Gastroesophageal sphincter (tissue), 4 donors: ENCODE results near the gene OR10A6. TPM values are rescaled to one million over a fixed set of nuclear protein-coding genes. Genes with fewer than 3 reads are reported as not detected.

Experiments
- ATAC-seq: fragments of 150-250 bp; one replicate; pipeline ENCODE4 v1.9.1; 2016; ENCODE audit warnings: mild to moderate bottlenecking, moderate library complexity
- H3K27ac ChIP-seq, 4 donors: fragments of 200-600 bp; sonication (generic) in 3 of 4; 1 replicate in 3 of 4; 2 replicates in 1 of 4; pipeline ENCODE4 v1.5.1; 2016 to 2019
- H3K27me3 ChIP-seq: fragments of 200-600 bp; sonication (generic); one replicate; pipeline ENCODE4 v1.5.1; 2019
- H3K36me3 ChIP-seq, 2 donors: fragments of 200-600 bp; sonication (generic); one replicate each; pipeline ENCODE4 v1.5.1; 2019; ENCODE audit warnings: control low read depth in 1 of 2
- H3K4me1 ChIP-seq, 3 donors: fragments of 200-600 bp; sonication (generic); 1 replicate in 2 of 3; 2 replicates in 1 of 3; pipeline ENCODE4 v1.5.1; 2016 to 2019; ENCODE audit warnings: control low read depth in 2 of 3
- H3K4me3 ChIP-seq, 2 donors: fragments of 200-600 bp; sonication (generic); one replicate each; pipeline ENCODE4 v1.5.1; 2019; ENCODE audit warnings: mild to moderate bottlenecking in 1 of 2, moderate library complexity in 1 of 2
- H3K9me3 ChIP-seq, 3 donors: fragments of 200-600 bp; sonication (generic); one replicate each; pipeline ENCODE4 v1.5.1; 2017 to 2019; ENCODE audit warnings: control low read depth in 2 of 3
- EP300 ChIP-seq: sonication (generic); formaldehyde crosslinking; IDR thresholded peaks from one replicate; pipeline ENCODE4 v1.6.1; 2017; ENCODE audit warnings: antibody characterized with exemption, mild to moderate bottlenecking
- POLR2A ChIP-seq, 2 donors: fragments of 450-650 bp; IDR thresholded peaks; one replicate each; pipeline ENCODE4 v1.6.1; 2017; ENCODE audit warnings: antibody characterized with exemption in 2 of 2, mild to moderate bottlenecking in 2 of 2, moderate library complexity in 1 of 2
- POLR2AphosphoS5 ChIP-seq: sonication (generic); formaldehyde crosslinking; IDR thresholded peaks from one replicate; pipeline ENCODE4 v1.6.1; 2017; ENCODE audit warnings: antibody characterized with exemption
- WGBS, 2 donors: methylation state at CpG; one replicate each; pipeline ENCODE4 v1.1.5; 2018; ENCODE audit warnings: low coverage in 1 of 2; 5-methylcytosine and 5-hydroxymethylcytosine counted together
- total RNA-seq, 4 donors: library from RNA; depleted of rRNA; stranded (reverse); fragments of >200 nt; gene quantifications; one replicate each; pipeline ENCODE4 v1.1.0, GENCODE V29; 2016
- TF ChIP-seq, protein P1 (sequence below), 4 experiments: fragments of 200-600 bp in 2 of 4; fragments of 450-650 bp in 2 of 4; sonication (generic) in 1 of 4; IDR thresholded peaks; one replicate each; pipeline ENCODE4 v1.5.1; 2017 to 2019; ENCODE audit warnings: antibody characterized with exemption in 4 of 4, mild to moderate bottlenecking in 2 of 4, moderate library complexity in 2 of 4

Gene OR10A6
- total RNA-seq, 4 donors from 2014 or later = not detected

DNA sequence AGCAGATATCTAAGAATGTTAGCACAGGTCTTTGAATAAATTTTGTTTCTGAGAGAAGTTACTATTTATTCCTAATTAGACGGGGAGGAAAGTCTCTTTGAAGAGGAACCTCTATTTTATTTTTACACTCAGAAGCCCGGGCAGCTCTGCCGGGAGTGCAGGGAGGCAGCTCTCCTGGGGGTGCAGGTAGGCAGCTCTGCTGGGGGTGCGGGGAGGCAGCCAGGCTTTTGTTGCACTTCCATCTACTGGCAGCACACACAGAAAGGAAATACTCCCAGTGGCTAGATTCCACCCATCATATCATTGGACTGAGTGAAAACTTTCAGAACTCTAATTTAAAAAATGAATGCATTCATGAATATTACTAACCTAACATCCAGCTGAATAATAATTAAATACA lies 24.6 kb downstream of the OR10A6 start:
- Histone ChIP-seq H3K4me3 (no peak overlapping the region), H3K9me3 (no peaks in the 10 kb centered on the region), H3K4me1 (no peaks in the 10 kb centered on the region), H3K27ac (no peak overlapping the region), H3K27me3 (peaks cover 8% of the 10 kb centered on the region), H3K36me3 (no peaks in the 10 kb centered on the region)
- no peak for TF ChIP-seq POLR2AphosphoS5
- TF ChIP-seq EP300 = no peak
- TF ChIP-seq, protein P1, sequence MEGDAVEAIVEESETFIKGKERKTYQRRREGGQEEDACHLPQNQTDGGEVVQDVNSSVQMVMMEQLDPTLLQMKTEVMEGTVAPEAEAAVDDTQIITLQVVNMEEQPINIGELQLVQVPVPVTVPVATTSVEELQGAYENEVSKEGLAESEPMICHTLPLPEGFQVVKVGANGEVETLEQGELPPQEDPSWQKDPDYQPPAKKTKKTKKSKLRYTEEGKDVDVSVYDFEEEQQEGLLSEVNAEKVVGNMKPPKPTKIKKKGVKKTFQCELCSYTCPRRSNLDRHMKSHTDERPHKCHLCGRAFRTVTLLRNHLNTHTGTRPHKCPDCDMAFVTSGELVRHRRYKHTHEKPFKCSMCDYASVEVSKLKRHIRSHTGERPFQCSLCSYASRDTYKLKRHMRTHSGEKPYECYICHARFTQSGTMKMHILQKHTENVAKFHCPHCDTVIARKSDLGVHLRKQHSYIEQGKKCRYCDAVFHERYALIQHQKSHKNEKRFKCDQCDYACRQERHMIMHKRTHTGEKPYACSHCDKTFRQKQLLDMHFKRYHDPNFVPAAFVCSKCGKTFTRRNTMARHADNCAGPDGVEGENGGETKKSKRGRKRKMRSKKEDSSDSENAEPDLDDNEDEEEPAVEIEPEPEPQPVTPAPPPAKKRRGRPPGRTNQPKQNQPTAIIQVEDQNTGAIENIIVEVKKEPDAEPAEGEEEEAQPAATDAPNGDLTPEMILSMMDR (IDR thresholded peaks at IDR 0.05) = no peak
- no peak for TF ChIP-seq POLR2A (IDR thresholded peaks at IDR 0.05)
- WGBS, 2 donors = 29 to 44% methylated on average over 3 to 4 of the region's 4 CpGs
- no peak for ATAC-seq

DNA sequence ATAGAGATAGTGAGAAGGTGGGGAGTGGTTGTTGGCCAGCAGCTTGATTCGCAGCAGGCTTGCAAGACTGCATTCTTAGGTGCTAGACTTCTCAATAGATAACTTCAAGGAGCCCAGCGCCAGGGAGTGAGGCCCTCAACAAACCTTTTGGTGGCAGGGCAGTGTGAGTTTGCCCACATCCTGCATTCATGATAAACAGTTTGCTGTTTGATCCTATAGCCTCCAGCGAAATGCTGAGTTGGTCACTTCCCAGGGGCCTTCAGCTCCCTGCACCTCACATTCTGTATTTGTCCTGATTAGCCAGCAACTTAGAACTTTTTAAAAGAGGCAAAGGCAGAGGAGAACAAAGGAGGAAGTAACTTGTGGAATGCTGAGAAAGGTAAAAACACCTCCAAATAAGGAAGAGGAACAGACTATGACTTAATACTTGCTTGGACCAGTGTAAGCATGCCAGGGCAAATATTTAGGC lies 25.1 kb downstream of the OR10A6 start:
- WGBS, 2 donors = 37 to 50% methylated on average over 2 to 3 of the region's 3 CpGs
- Histone ChIP-seq H3K9me3 (no peaks in the 10 kb centered on the region), H3K27ac (no peak overlapping the region), H3K27me3 (peaks cover 4% of the 10 kb centered on the region), H3K4me1 (no peaks in the 10 kb centered on the region), H3K36me3 (no peaks in the 10 kb centered on the region), H3K4me3 (no peak overlapping the region)
- no peak for TF ChIP-seq POLR2A (IDR thresholded peaks at IDR 0.05)
- TF ChIP-seq POLR2AphosphoS5 = no peak
- TF ChIP-seq EP300 = no peak
- TF ChIP-seq, protein P1 (IDR thresholded peaks at IDR 0.05) = no peak
- no peak for ATAC-seq

DNA sequence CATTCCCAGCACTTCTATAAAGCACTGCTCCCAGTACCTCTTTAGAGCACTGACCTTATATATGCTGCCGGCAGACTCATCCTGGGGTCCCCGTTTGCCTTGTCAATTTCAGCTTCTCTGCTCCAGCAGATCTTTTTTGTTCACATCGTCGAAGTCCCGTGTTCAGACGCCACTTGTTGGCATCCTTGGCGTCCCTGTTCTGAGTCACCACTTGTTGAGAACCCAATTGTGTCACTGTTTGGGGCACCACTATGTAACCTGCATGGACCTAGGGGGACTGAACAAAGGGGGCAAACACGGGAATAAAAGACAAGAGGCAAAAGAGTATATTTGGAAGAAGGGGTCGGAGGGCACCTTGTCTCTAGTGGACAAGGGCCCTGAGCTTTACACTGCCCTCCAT lies 25.5 kb downstream of the OR10A6 start:
- Histone ChIP-seq H3K27ac (no peak overlapping the region), H3K9me3 (no peaks in the 10 kb centered on the region), H3K27me3 (peaks cover 4% of the 10 kb centered on the region), H3K4me1 (no peaks in the 10 kb centered on the region), H3K4me3 (no peak overlapping the region), H3K36me3 (no peaks in the 10 kb centered on the region)
- WGBS, 2 donors = 50 to 73% methylated on average over 1 to 9 of the region's 9 CpGs
- no peak for TF ChIP-seq POLR2A (IDR thresholded peaks at IDR 0.05)
- TF ChIP-seq, protein P1 (IDR thresholded peaks at IDR 0.05) = no peak
- TF ChIP-seq EP300 = no peak
- TF ChIP-seq POLR2AphosphoS5 = no peak
- ATAC-seq = no peak

DNA sequence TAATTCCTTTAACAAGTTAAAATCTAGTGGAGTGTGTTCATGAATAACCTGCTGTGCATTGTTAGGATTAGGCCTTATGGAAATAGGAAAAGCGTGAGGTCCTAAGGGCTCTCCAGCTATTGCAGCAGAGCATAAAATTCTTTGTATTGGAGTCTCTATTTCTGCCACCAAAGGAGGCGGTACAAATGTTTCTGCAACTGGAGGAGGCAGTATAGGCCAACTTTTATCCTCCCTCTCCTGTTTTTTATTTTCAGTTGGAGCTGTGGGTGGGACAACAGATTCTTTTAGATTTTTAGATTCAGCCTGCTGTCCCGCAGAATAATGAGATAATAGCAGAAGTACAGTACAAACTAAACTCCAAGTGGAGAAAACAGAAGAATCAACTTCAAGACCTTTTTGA lies 26.2 kb downstream of the OR10A6 start:
- TF ChIP-seq POLR2A (IDR thresholded peaks at IDR 0.05) (no peak), EP300 (no peak), POLR2AphosphoS5 (no peak)
- TF ChIP-seq, protein P1 (IDR thresholded peaks at IDR 0.05) = no peak
- H3K36me3 ChIP-seq = no peaks in the 10 kb centered on the region
- WGBS, 2 donors = 36 to 56% methylated on average over 3 of the region's 3 CpGs
- H3K27me3 ChIP-seq = peaks cover 4% of the 10 kb centered on the region
- H3K4me1 ChIP-seq = no peaks in the 10 kb centered on the region
- no peak overlapping the region for H3K27ac ChIP-seq
- ATAC-seq = no peak
- H3K9me3 ChIP-seq = no peaks in the 10 kb centered on the region
- no peak overlapping the region for H3K4me3 ChIP-seq

DNA sequence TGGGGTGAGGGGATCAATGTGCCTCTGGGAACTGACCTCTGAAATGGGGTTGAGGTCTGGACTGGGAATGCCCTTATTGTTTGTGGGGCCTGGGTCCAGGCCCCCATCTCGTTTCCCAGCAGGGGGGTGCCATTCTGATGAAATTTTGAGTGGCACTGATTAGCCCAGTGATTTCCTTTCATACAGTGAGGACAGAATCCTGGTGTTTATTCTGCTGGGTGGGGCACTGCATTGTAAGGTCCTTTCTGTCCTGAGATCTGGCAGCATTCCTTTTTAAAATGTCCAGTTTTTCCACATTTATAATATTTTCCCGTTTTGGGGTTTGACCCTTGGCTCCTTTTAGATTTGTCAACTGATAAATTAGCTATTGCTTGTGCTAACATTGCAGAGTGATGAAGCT lies 27.1 kb downstream of the OR10A6 start:
- Histone ChIP-seq H3K36me3 (no peaks in the 10 kb centered on the region), H3K27me3 (peaks cover 4% of the 10 kb centered on the region), H3K4me3 (no peak overlapping the region), H3K4me1 (no peaks in the 10 kb centered on the region), H3K9me3 (no peaks in the 10 kb centered on the region), H3K27ac (no peak overlapping the region)
- no peak for ATAC-seq
- TF ChIP-seq EP300 (no peak), POLR2A (IDR thresholded peaks at IDR 0.05) (no peak), POLR2AphosphoS5 (no peak)
- TF ChIP-seq, protein P1 (IDR thresholded peaks at IDR 0.05) = no peak
- WGBS, 2 donors = 33% methylated on average over 2 of the region's 2 CpGs; no CpG with 5 or more reads in 1 of the 2 donors
